Tibial nerve (tissue), 3 donors: ENCODE data around the gene MKNK1.

Source experiments
- CTCF ChIP-seq, 5 experiments: fragments of 200-600 bp in 3 of 5; fragments of 450-650 bp in 2 of 5; sonication (generic) in 3 of 5; IDR thresholded peaks; one replicate each; pipeline ENCODE4 v1.5.1; 2016 to 2019; ENCODE audit warnings: antibody characterized with exemption in 5 of 5, mild to moderate bottlenecking in 3 of 5, moderate library complexity in 2 of 5
- POLR2A ChIP-seq, 2 donors: fragments of 450-650 bp; IDR thresholded peaks; one replicate each; pipeline ENCODE4 v1.6.1; 2017; ENCODE audit warnings: antibody characterized with exemption in 2 of 2, mild to moderate bottlenecking in 2 of 2, moderate library complexity in 2 of 2

DNA sequence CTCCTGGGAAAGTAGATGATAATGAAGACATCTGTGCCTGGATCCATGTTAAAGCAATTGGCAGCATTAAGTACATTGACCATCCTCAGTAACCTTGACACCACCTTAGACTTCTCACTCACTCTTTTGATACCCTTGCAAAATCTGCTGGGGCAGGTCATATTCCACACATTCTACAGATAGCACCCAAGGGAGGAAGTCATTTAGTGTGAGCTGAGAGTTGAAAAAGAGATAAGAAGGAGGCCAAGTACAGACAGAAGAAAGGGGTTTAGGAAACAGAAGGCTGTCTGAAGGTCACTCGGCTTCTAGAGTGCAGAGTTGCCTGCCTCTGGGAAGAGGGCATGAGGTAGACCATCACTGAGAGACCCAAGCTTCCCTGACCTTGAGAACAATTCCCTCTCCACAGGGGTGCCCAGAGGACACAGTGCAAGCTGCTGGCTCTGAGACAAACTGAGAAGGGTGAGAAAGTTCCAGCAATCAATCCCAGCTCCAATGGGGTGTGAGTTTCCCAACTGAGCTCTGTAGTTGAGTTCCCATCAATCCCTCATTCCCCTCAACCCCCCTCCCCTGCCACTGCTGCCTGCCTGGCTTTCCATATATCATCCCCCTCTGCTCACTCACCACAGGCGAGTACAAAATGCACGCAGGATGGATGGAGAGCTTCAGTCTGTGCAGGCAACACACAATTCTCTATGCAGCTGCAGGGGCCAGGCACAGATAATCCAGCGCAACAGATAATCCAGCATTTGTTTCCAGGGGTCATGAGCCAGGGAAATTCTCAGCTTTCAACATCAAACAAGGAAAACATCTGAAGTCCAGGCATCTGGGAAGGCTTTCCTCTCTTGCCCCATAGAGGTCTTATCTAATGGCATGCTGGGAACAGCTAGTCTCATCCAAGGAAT, 19.9 kb upstream of the MKNK1 start:
- TF ChIP-seq CTCF (IDR thresholded peaks at IDR 0.05) (no peak), POLR2A (IDR thresholded peaks at IDR 0.05) (no peak)
